AG09319 (cell line): ENCODE measurements around the gene PPP1R3C.

Experiments
- DNase-seq: peaks from one replicate; pipeline ENCODE4 v3.0.0-alpha.2; 2010; ENCODE audit warnings: low read depth; ENCODE audit errors: extremely low read depth
- CTCF ChIP-seq: IDR thresholded peaks from 2 replicates; pipeline ENCODE4 v1.5.1; 2011; ENCODE audit warnings: low read depth, mild to moderate bottlenecking, inconsistent platforms, low read length, moderate library complexity

PPP1R3C gene

GRCh38 chr10:91632671-91633550, at the start of gene PPP1R3C:
PPP1R3C (minus strand) TSS chr10:91633071; CDS start chr10:91632969, 102 bp downstream.
- TF ChIP-seq CTCF = peak; percentile 39
- peak; percentile 91 for DNase-seq

GRCh38 chr10:91681361-91682276, 48.7 kb upstream of the PPP1R3C start:
- TF ChIP-seq CTCF = no peak
- no peak for DNase-seq

GRCh38 chr10:91680487-91680886, 47.6 kb upstream of the PPP1R3C start:
- TF ChIP-seq CTCF = no peak
- no peak for DNase-seq

GRCh38 chr10:91679296-91679695, 46.4 kb upstream of the PPP1R3C start:
- no peak for DNase-seq
- TF ChIP-seq CTCF = no peak

- no peak for DNase-seq
Measured at GRCh38 chr10:91677911-91678310, 45.0 kb upstream of the PPP1R3C start.

GRCh38 chr10:91672021-91672608, 39.2 kb upstream of the PPP1R3C start:
- no peak for TF ChIP-seq CTCF
- DNase-seq = no peak

More at GRCh38 chr10:91677911-91678310, 45.0 kb upstream of the PPP1R3C start:
- TF ChIP-seq CTCF = no peak
